Activated naive CD8-positive, alpha-beta T cell treated with anti-CD3 and anti-CD28 coated beads for 36 hours (primary cell): Measurements from ENCODE around the gene ORC3. TPM values are rescaled to one million over a fixed set of nuclear protein-coding genes. Genes with fewer than 3 reads are reported as not detected.
A peak's percentile ranks its signal among the peaks of the same experiment; 100 is the strongest.

Source experiments
- DNase-seq: peaks from one replicate; pipeline ENCODE4 v3.0.0; 2021
- H3K27ac Mint-ChIP-seq: one replicate; pipeline ENCODE4 v1.8.0; 2022; ENCODE audit warnings: mild to moderate bottlenecking, moderate library complexity, mixed read lengths
- H3K27me3 Mint-ChIP-seq: one replicate; pipeline ENCODE4 v1.8.0; 2022; ENCODE audit warnings: mild to moderate bottlenecking, mixed read lengths
- H3K36me3 Mint-ChIP-seq: one replicate; pipeline ENCODE4 v1.8.0; 2021; ENCODE audit warnings: mild to moderate bottlenecking, mixed read lengths
- H3K4me1 Mint-ChIP-seq: one replicate; pipeline ENCODE4 v1.8.0; 2021; ENCODE audit warnings: mixed read lengths
- H3K4me3 Mint-ChIP-seq: one replicate; pipeline ENCODE4 v1.8.0; 2022; ENCODE audit warnings: mild to moderate bottlenecking, moderate library complexity, mixed read lengths
- H3K9me3 Mint-ChIP-seq: one replicate; pipeline ENCODE4 v1.8.0; 2022; ENCODE audit warnings: mixed read lengths
- total RNA-seq, 2 experiments: library from RNA; stranded (reverse); gene quantifications; one replicate each; pipeline ENCODE4 v1.2.3, GENCODE V29; 2021

The ORC3 gene
- total RNA-seq, 2 experiments from 2014 or later = 35.4 to 37.4 TPM

GRCh38 chr6:87633851-87634250 lies 43.9 kb downstream of the ORC3 start:
- no peak for DNase-seq
- no peak overlapping the region for H3K27ac Mint-ChIP-seq
- H3K36me3 Mint-ChIP-seq = peaks cover 27% of the 10 kb centered on the region
- H3K27me3 Mint-ChIP-seq = no peaks in the 10 kb centered on the region
- peaks cover 3% of the 10 kb centered on the region for H3K4me1 Mint-ChIP-seq
- no peaks in the 10 kb centered on the region for H3K9me3 Mint-ChIP-seq
- H3K4me3 Mint-ChIP-seq = no peak overlapping the region

DNA sequence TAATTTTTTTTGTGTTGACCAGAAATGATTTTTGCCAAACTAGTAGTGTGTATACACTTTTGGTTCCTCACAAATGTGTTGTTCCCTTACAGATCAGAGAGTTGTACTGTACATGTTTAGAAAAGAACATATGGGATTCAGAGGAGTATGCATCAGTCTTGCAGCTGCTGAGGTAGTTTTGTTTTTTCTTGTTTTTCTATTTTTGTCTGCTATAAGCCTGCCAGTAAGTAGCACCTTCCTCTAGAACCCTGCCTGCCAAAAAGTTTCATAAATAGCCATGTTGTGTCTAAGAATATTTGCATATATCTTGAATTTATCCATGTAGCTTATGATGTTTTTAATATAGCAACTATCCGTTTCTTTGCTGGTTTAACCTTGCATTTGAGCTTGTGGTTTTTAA lies 46.4 kb downstream of the ORC3 start:
- DNase-seq = no peak
- H3K27me3 Mint-ChIP-seq = no peaks in the 10 kb centered on the region
- H3K9me3 Mint-ChIP-seq = no peaks in the 10 kb centered on the region
- peaks cover 3% of the 10 kb centered on the region for H3K4me1 Mint-ChIP-seq
- H3K27ac Mint-ChIP-seq = no peak overlapping the region
- H3K36me3 Mint-ChIP-seq = peaks cover 22% of the 10 kb centered on the region
- H3K4me3 Mint-ChIP-seq = no peak overlapping the region

- H3K27me3 Mint-ChIP-seq = no peaks in the 10 kb centered on the region
- H3K4me3 Mint-ChIP-seq = no peak overlapping the region
- peaks cover 22% of the 10 kb centered on the region for H3K36me3 Mint-ChIP-seq
Measured at GRCh38 chr6:87637106-87637505, 47.2 kb downstream of the ORC3 start.

DNA sequence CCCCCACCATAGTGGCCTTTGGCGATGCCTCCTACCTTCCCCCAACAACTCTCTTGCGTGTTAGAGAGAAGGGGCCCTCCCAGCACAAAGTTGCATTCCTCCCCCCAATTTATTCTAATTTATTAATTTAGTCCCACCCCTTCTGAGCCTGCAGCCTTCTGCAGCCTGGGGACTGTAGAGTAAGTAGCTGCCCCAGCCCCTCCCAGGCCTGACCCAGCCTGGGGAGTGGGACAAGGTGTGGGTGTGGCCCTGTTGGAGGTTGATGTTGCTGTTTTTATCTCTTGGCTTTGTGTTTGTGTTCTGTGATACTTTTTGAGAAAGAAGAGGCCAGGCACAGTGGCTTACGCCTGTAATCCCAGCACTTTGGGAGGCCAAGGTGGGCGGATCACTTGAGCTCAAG lies 49.4 kb downstream of the ORC3 start:
- Mint-ChIP-seq H3K27me3 (no peaks in the 10 kb centered on the region), H3K4me3 (no peak overlapping the region), H3K9me3 (no peaks in the 10 kb centered on the region), H3K27ac (no peak overlapping the region), H3K4me1 (no peaks in the 10 kb centered on the region), H3K36me3 (peaks cover 19% of the 10 kb centered on the region)
- DNase-seq = no peak

More at GRCh38 chr6:87637106-87637505, 47.2 kb downstream of the ORC3 start:
- no peak for DNase-seq
- Mint-ChIP-seq H3K9me3 (no peaks in the 10 kb centered on the region), H3K27ac (no peak overlapping the region), H3K4me1 (peaks cover 3% of the 10 kb centered on the region)

- peaks cover 7% of the 10 kb centered on the region for H3K4me1 Mint-ChIP-seq
- H3K36me3 Mint-ChIP-seq = peaks cover 11% of the 10 kb centered on the region
- no peaks in the 10 kb centered on the region for H3K9me3 Mint-ChIP-seq
- DNase-seq = no peak
- no peak overlapping the region for H3K4me3 Mint-ChIP-seq
- H3K27ac Mint-ChIP-seq = no peak overlapping the region
- no peaks in the 10 kb centered on the region for H3K27me3 Mint-ChIP-seq
Measured at GRCh38 chr6:87641065-87641692, 51.2 kb downstream of the ORC3 start.

GRCh38 chr6:87645080-87645479 lies 55.1 kb downstream of the ORC3 start:
- H3K27me3 Mint-ChIP-seq = no peaks in the 10 kb centered on the region
- H3K9me3 Mint-ChIP-seq = no peaks in the 10 kb centered on the region
- H3K36me3 Mint-ChIP-seq = peaks cover 7% of the 10 kb centered on the region
- no peak for DNase-seq
- H3K27ac Mint-ChIP-seq = no peak overlapping the region
- H3K4me3 Mint-ChIP-seq = peak overlapping the region; percentile 25
- peaks cover 7% of the 10 kb centered on the region for H3K4me1 Mint-ChIP-seq

DNA sequence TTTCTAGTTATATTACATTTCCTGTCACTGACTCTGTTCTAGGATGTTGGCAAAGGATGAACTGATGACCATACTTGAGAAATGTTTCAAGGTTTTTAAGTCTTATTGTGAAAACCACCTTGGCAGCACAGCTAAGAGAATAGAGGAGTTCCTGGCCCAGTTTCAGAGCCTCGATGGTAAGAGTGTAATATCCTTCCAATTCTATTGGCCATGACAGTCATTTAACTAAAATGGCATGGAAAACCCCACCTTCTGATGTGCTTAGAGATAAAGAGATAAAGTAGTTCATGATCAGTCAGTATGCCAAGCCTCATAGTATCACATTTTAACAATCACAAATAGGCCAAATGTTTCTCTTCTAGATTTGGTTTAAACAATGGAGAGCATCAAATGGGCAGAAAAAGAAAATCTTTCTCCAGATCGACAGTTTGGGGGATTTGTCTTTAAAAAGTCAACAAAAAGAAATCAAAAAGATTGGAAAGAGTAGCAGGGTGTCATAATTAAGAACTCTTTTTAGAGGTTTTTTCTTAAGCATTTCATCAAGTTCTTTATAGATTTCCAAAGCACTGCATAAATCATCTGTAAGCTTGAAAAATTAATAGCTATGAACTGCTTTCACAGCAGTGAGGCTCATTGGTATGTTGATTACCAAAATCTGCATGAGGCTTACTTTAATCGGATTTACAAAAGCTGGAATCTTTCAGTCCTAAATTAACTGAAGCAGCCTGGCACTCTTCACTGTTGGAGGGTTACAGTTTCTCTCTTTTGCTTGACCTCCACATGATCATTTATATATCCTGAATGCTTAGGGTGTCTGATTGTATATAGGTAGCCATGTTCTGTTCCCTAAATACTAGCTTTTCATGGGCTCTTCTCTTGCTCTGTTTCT lies 63.4 kb downstream of the ORC3 start:
- Mint-ChIP-seq H3K9me3 (no peaks in the 10 kb centered on the region), H3K4me1 (peaks cover 15% of the 10 kb centered on the region), H3K27me3 (no peaks in the 10 kb centered on the region), H3K27ac (peak overlapping the region; percentile 25), H3K36me3 (peaks cover 38% of the 10 kb centered on the region), H3K4me3 (no peak overlapping the region)
- no peak for DNase-seq

GRCh38 chr6:87654122-87654521 lies 64.2 kb downstream of the ORC3 start:
- H3K36me3 Mint-ChIP-seq = peaks cover 42% of the 10 kb centered on the region
- no peak overlapping the region for H3K27ac Mint-ChIP-seq
- no peaks in the 10 kb centered on the region for H3K27me3 Mint-ChIP-seq
- no peak for DNase-seq
- H3K4me1 Mint-ChIP-seq = peaks cover 15% of the 10 kb centered on the region
- H3K4me3 Mint-ChIP-seq = no peak overlapping the region
- H3K9me3 Mint-ChIP-seq = no peaks in the 10 kb centered on the region

- peaks cover 46% of the 10 kb centered on the region for H3K36me3 Mint-ChIP-seq
- no peak for DNase-seq
- no peak overlapping the region for H3K27ac Mint-ChIP-seq
- no peaks in the 10 kb centered on the region for H3K9me3 Mint-ChIP-seq
- H3K27me3 Mint-ChIP-seq = no peaks in the 10 kb centered on the region
- peaks cover 15% of the 10 kb centered on the region for H3K4me1 Mint-ChIP-seq
- no peak overlapping the region for H3K4me3 Mint-ChIP-seq
Measured at GRCh38 chr6:87654875-87655454, 65.0 kb downstream of the ORC3 start.

DNA sequence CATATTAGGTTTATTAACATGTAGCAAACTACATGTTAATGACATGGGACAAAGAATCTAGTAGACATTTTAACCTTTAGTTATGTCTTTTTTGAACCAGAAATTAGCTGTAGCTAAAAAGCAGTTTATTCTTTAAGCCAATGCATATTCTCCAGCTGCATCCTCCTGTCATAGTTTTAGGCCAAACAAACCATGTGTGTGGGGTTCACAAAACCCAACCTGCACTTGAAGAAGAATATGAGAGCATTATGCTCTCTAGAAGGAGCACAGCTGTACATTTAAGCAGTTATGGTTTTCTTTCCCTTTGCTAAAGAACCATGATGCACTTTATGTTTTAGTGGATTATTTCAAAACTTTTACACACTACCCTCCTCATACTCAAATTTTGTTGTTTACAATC lies 65.9 kb downstream of the ORC3 start:
- no peak overlapping the region for H3K27ac Mint-ChIP-seq
- H3K4me1 Mint-ChIP-seq = peaks cover 15% of the 10 kb centered on the region
- H3K4me3 Mint-ChIP-seq = no peak overlapping the region

GRCh38 chr6:87656857-87657256 lies 66.9 kb downstream of the ORC3 start:
- Mint-ChIP-seq H3K27me3 (no peaks in the 10 kb centered on the region), H3K9me3 (no peaks in the 10 kb centered on the region), H3K27ac (no peak overlapping the region), H3K4me3 (no peak overlapping the region), H3K36me3 (peaks cover 48% of the 10 kb centered on the region), H3K4me1 (peaks cover 15% of the 10 kb centered on the region)
- DNase-seq = no peak

More for the DNA sequence above, 65.9 kb downstream of the ORC3 start:
- H3K9me3 Mint-ChIP-seq = no peaks in the 10 kb centered on the region
- DNase-seq = no peak
- peaks cover 48% of the 10 kb centered on the region for H3K36me3 Mint-ChIP-seq
- H3K27me3 Mint-ChIP-seq = no peaks in the 10 kb centered on the region

GRCh38 chr6:87658516-87658915 lies 68.6 kb downstream of the ORC3 start:
- no peak for DNase-seq

GRCh38 chr6:87660226-87660911 lies 70.4 kb downstream of the ORC3 start:
- DNase-seq = no peak
- Mint-ChIP-seq H3K4me1 (peaks cover 5% of the 10 kb centered on the region), H3K4me3 (no peak overlapping the region), H3K27me3 (no peaks in the 10 kb centered on the region), H3K27ac (no peak overlapping the region), H3K36me3 (peaks cover 25% of the 10 kb centered on the region), H3K9me3 (no peaks in the 10 kb centered on the region)

More at GRCh38 chr6:87658516-87658915, 68.6 kb downstream of the ORC3 start:
- peaks cover 38% of the 10 kb centered on the region for H3K36me3 Mint-ChIP-seq
- no peaks in the 10 kb centered on the region for H3K9me3 Mint-ChIP-seq
- H3K4me1 Mint-ChIP-seq = peaks cover 7% of the 10 kb centered on the region
- no peak overlapping the region for H3K4me3 Mint-ChIP-seq
- H3K27me3 Mint-ChIP-seq = no peaks in the 10 kb centered on the region
- no peak overlapping the region for H3K27ac Mint-ChIP-seq

GRCh38 chr6:87661016-87661415 lies 71.1 kb downstream of the ORC3 start:
- Mint-ChIP-seq H3K4me3 (no peak overlapping the region), H3K9me3 (no peaks in the 10 kb centered on the region), H3K27me3 (no peaks in the 10 kb centered on the region), H3K36me3 (peaks cover 25% of the 10 kb centered on the region), H3K27ac (no peak overlapping the region), H3K4me1 (peaks cover 5% of the 10 kb centered on the region)
- DNase-seq = no peak

DNA sequence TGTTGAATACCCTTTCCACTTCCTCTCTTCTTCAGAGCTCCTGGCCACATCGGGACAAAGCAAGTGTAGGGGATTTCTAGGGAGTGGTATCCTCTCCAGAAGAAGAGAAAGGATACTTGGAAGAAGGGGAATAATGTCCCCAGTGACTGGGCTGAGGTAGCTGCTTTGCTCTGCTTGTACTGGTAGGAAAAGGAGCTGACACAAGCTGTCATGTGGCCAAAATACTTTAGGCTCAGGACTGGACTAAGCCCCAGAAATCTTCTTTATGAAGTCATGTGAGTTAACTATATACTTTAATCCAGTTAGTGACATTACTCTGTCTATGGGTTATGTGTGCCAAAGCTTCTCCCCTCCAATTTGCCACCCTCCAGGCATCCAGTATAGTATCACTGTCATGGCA lies 71.6 kb downstream of the ORC3 start:
- no peaks in the 10 kb centered on the region for H3K9me3 Mint-ChIP-seq
- peaks cover 25% of the 10 kb centered on the region for H3K36me3 Mint-ChIP-seq
- no peaks in the 10 kb centered on the region for H3K27me3 Mint-ChIP-seq
- DNase-seq = no peak
- no peak overlapping the region for H3K27ac Mint-ChIP-seq
- H3K4me3 Mint-ChIP-seq = no peak overlapping the region
- peaks cover 5% of the 10 kb centered on the region for H3K4me1 Mint-ChIP-seq
